DND-41 (cell line): Measurements from ENCODE around the gene GABARAP.

Experiments
- EZH2 ChIP-seq: IDR thresholded peaks from 3 replicates; pipeline ENCODE4 v1.6.1; 2012; ENCODE audit warnings: borderline replicate concordance, low read depth, mild to moderate bottlenecking, moderate library complexity, low read length, inconsistent platforms; ENCODE audit not compliant: severe bottlenecking
- TF ChIP-seq, protein P1 (sequence below): IDR thresholded peaks from 2 replicates; pipeline ENCODE4 v1.5.1; 2012; ENCODE audit warnings: borderline replicate concordance, low read length, moderate library complexity, mild to moderate bottlenecking; ENCODE audit not compliant: poor library complexity, severe bottlenecking; ENCODE audit errors: extremely low read depth

DNA sequence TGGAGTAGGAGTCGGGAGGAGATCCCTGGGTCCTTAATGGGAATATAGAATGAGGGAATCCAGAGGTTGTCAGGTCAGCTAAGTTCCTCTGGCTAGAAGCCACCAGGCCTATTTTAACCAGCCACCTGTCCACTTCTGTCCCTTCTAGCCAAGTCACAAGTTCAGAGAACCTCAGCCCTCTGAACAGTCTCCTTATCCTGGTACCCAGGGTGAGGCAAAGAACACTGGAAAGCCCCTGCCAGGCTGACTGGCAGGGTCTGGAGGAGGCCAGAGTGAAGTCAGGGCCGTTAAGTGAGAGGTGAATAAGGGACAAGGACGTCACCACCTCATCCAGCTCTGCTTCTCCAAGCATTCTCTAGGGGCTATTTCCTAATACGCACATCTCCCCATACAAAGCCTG is 6.5 kb upstream of the GABARAP start:
- TF ChIP-seq, protein P1, sequence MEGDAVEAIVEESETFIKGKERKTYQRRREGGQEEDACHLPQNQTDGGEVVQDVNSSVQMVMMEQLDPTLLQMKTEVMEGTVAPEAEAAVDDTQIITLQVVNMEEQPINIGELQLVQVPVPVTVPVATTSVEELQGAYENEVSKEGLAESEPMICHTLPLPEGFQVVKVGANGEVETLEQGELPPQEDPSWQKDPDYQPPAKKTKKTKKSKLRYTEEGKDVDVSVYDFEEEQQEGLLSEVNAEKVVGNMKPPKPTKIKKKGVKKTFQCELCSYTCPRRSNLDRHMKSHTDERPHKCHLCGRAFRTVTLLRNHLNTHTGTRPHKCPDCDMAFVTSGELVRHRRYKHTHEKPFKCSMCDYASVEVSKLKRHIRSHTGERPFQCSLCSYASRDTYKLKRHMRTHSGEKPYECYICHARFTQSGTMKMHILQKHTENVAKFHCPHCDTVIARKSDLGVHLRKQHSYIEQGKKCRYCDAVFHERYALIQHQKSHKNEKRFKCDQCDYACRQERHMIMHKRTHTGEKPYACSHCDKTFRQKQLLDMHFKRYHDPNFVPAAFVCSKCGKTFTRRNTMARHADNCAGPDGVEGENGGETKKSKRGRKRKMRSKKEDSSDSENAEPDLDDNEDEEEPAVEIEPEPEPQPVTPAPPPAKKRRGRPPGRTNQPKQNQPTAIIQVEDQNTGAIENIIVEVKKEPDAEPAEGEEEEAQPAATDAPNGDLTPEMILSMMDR: no peak
- no peak for TF ChIP-seq EZH2
